T-helper 2 cell treated with Interferon-gamma antibody and Interleukin-4, amounts not matched to agents 100 ng/mL and 5 ng/mL, for 36 hours (primary cell): ENCODE measurements around the gene IKZF1. TPM values are rescaled to one million over a fixed set of nuclear protein-coding genes. Genes with fewer than 3 reads are reported as not detected.
"Not testable (repeated sequence)": the region's sequence is repeated elsewhere in the genome, so short reads cannot be mapped to it uniquely, and the experiment has no call there.

Experiments
- intact Hi-C: fragments of 100-400 bp; cut with micrococcal nuclease; formaldehyde crosslinking; loops from one replicate; pipeline ENCODE4 v1.15.1; 2023
- total RNA-seq: library from RNA; stranded (reverse); gene quantifications from 2 replicates; pipeline ENCODE4 v1.2.3, GENCODE V29; 2022

Gene IKZF1
- total RNA-seq, 1 donor from 2014 or later = 486 TPM

GRCh38 chr7:50331564-50332208, 27.2 kb downstream of the IKZF1 start:
- intact Hi-C loops = loop anchor here (5.0 kb wide), 1 partner anchor 36 kb away; no protein-coding TSS in a partner anchor

- intact Hi-C loops = loop anchor here (1.0 to 5.0 kb wide), 4 partner anchors 10 to 35 kb away; no protein-coding TSS in a partner anchor
Measured at GRCh38 chr7:50332241-50333165, 28.0 kb downstream of the IKZF1 start.

GRCh38 chr7:50333221-50333651, 28.7 kb downstream of the IKZF1 start:
- intact Hi-C loops = loop anchor here (1.0 to 5.0 kb wide), 4 partner anchors 9 to 34 kb away; no protein-coding TSS in a partner anchor

- intact Hi-C loops = loop anchor here (5.0 kb wide), 1 partner anchor 33 kb away; no protein-coding TSS in a partner anchor
Measured at GRCh38 chr7:50334341-50334994, 30.0 kb downstream of the IKZF1 start.

GRCh38 chr7:50335230-50335794, 30.8 kb downstream of the IKZF1 start:
- intact Hi-C loops = loop anchor here (1.0 kb wide), 1 partner anchor 27 kb away; no protein-coding TSS in a partner anchor

GRCh38 chr7:50335795-50336754, 31.6 kb downstream of the IKZF1 start:
- intact Hi-C loops = loop anchor here (1.0 kb wide), 1 partner anchor 28 kb away; no protein-coding TSS in a partner anchor

- intact Hi-C loops = no loop called here
Measured at GRCh38 chr7:50336894-50337703, 32.6 kb downstream of the IKZF1 start.

- intact Hi-C loops = not testable (repeated sequence)
Measured at GRCh38 chr7:50339472-50339871, 35.0 kb downstream of the IKZF1 start.

GRCh38 chr7:50339990-50340500, 35.5 kb downstream of the IKZF1 start:
- intact Hi-C loops = loop anchor here (1.0 to 2.0 kb wide), 4 partner anchors 10 to 33 kb away; no protein-coding TSS in a partner anchor

- intact Hi-C loops = loop anchor here (1.0 to 2.0 kb wide), 2 partner anchors 8 to 35 kb away; no protein-coding TSS in a partner anchor
Measured at GRCh38 chr7:50341724-50342123, 37.2 kb downstream of the IKZF1 start.

GRCh38 chr7:50342616-50343114, 38.1 kb downstream of the IKZF1 start:
- intact Hi-C loops = loop anchor here (1.0 kb wide), 1 partner anchor 9 kb away; no protein-coding TSS in a partner anchor

- intact Hi-C loops = loop anchor here (2.0 kb wide), 2 partner anchors 14 to 30 kb away; no protein-coding TSS in a partner anchor
Measured at GRCh38 chr7:50346545-50347497, 42.3 kb downstream of the IKZF1 start.

- intact Hi-C loops = loop anchor here (2.0 kb wide), 2 partner anchors 13 to 31 kb away; no protein-coding TSS in a partner anchor
Measured at GRCh38 chr7:50347693-50348092, 43.2 kb downstream of the IKZF1 start.

GRCh38 chr7:50348469-50349162, 44.1 kb downstream of the IKZF1 start:
- intact Hi-C loops = no loop called here

GRCh38 chr7:50349399-50349798, 44.9 kb downstream of the IKZF1 start:
- intact Hi-C loops = no loop called here
